Neural cell (in vitro differentiated cells): ENCODE measurements around the gene PTPRN2. TPM values are rescaled to one million over a fixed set of nuclear protein-coding genes. Genes with fewer than 3 reads are reported as not detected.

Source experiments
- H2AFZ ChIP-seq: fragments of 200-600, 300-800 bp; sonication (generic), shearing (Covaris generic); 2 replicates; pipeline ENCODE4 v1.6.0; 2014; ENCODE audit warnings: low read depth, mild to moderate bottlenecking, antibody characterized with exemption, low read length, moderate library complexity
- H3F3A ChIP-seq: fragments of 200-600 bp; shearing (Covaris generic); 2 replicates; pipeline ENCODE4 v1.6.1; 2016; ENCODE audit warnings: mild to moderate bottlenecking, moderate library complexity, mixed read lengths, antibody characterized with exemption, low read length; ENCODE audit not compliant: insufficient read depth, poor library complexity, severe bottlenecking
- H3K27ac ChIP-seq: fragments of 200-600, 300-800 bp; sonication (generic), shearing (Covaris generic); 2 replicates; pipeline ENCODE4 v1.5.1; 2014; ENCODE audit warnings: mild to moderate bottlenecking, low read length, moderate library complexity
- H3K27me3 ChIP-seq: fragments of 300-800, 200-600 bp; sonication (generic), shearing (Covaris generic); 2 replicates; pipeline ENCODE4 v1.6.0; 2014; ENCODE audit warnings: mild to moderate bottlenecking, low read depth, low read length, moderate library complexity; ENCODE audit not compliant: insufficient read depth
- H3K36me3 ChIP-seq: fragments of 300-800, 200-600 bp; sonication (generic), shearing (Covaris generic); 2 replicates; pipeline ENCODE4 v1.5.1; 2014; ENCODE audit warnings: mild to moderate bottlenecking, antibody characterized with exemption, low read length, moderate library complexity; ENCODE audit not compliant: insufficient read depth
- H3K4me2 ChIP-seq: fragments of 300-800, 200-600 bp; sonication (generic), shearing (Covaris generic); 2 replicates; pipeline ENCODE4 v1.6.0; 2014; ENCODE audit warnings: mild to moderate bottlenecking, low read length
- H3K4me3 ChIP-seq: fragments of 300-800, 200-600 bp; sonication (generic), shearing (Covaris generic); 2 replicates; pipeline ENCODE4 v1.5.1; 2014; ENCODE audit warnings: mild to moderate bottlenecking, low read length, moderate library complexity
- H3K79me2 ChIP-seq: fragments of 200-600 bp; shearing (Covaris generic); replicated peaks from 2 replicates; pipeline ENCODE4 v1.6.0; 2014; ENCODE audit warnings: mild to moderate bottlenecking, low read length, moderate library complexity; ENCODE audit not compliant: insufficient read depth
- H3K9ac ChIP-seq: fragments of 300-800, 200-600 bp; sonication (generic), shearing (Covaris generic); 2 replicates; pipeline ENCODE4 v1.6.1; 2016; ENCODE audit warnings: mild to moderate bottlenecking, low read length, mixed read lengths
- H3K9me2 ChIP-seq: fragments of 200-600 bp; shearing (Covaris generic); 2 replicates; pipeline ENCODE4 v1.6.1; 2016; ENCODE audit warnings: mild to moderate bottlenecking, low read length, mixed read lengths; ENCODE audit not compliant: insufficient read depth
- H3K9me3 ChIP-seq: fragments of 200-600, 300-800 bp; sonication (generic), shearing (Covaris generic); 2 replicates; pipeline ENCODE4 v1.6.1; 2016; ENCODE audit warnings: mild to moderate bottlenecking, mixed run types, low read length, moderate library complexity, mixed read lengths
- H4K20me1 ChIP-seq: fragments of 200-600 bp; shearing (Covaris generic); 2 replicates; pipeline ENCODE4 v1.6.1; 2016; ENCODE audit warnings: mild to moderate bottlenecking, mixed run types; ENCODE audit not compliant: insufficient read depth
- CTCF ChIP-seq: fragments of 450-650 bp; IDR thresholded peaks from 2 replicates; pipeline ENCODE4 v1.5.1; 2014; ENCODE audit warnings: antibody characterized with exemption, mild to moderate bottlenecking, moderate library complexity; ENCODE audit not compliant: poor library complexity, severe bottlenecking
- EP300 ChIP-seq: fragments of 450-650 bp; conservative IDR thresholded peaks from 2 replicates; pipeline ENCODE4 v1.6.1; 2014; ENCODE audit warnings: antibody characterized with exemption, mild to moderate bottlenecking, moderate library complexity; ENCODE audit not compliant: poor library complexity, severe bottlenecking
- EZH2 ChIP-seq: fragments of 200-600, 300-800 bp; shearing (Covaris generic), sonication (generic); IDR thresholded peaks from 2 replicates; pipeline ENCODE4 v1.6.1; 2014; ENCODE audit warnings: antibody characterized with exemption, low read length, borderline replicate concordance, mild to moderate bottlenecking; ENCODE audit not compliant: insufficient read depth, poor library complexity, severe bottlenecking
- MXI1 ChIP-seq: fragments of 450-650 bp; conservative IDR thresholded peaks from 2 replicates; pipeline ENCODE4 v1.6.1; 2014; ENCODE audit warnings: antibody characterized with exemption, mild to moderate bottlenecking; ENCODE audit not compliant: poor library complexity, severe bottlenecking
- POLR2AphosphoS5 ChIP-seq: IDR thresholded peaks from 2 replicates; pipeline ENCODE4 v1.6.1; 2012
- RAD21 ChIP-seq: fragments of 450-650 bp; conservative IDR thresholded peaks from 2 replicates; pipeline ENCODE4 v1.6.1; 2014; ENCODE audit warnings: antibody characterized with exemption, mild to moderate bottlenecking, moderate library complexity
- REST ChIP-seq: IDR thresholded peaks from 2 replicates; pipeline ENCODE4 v1.6.1; 2012; ENCODE audit warnings: borderline replicate concordance
- SMC3 ChIP-seq: fragments of 450-650 bp; conservative IDR thresholded peaks from 2 replicates; pipeline ENCODE4 v1.6.1; 2014; ENCODE audit warnings: antibody characterized with exemption, mild to moderate bottlenecking, moderate library complexity; ENCODE audit not compliant: poor library complexity
- TAF1 ChIP-seq: IDR thresholded peaks from 2 replicates; pipeline ENCODE4 v1.6.1; 2012; ENCODE audit warnings: low read depth
- polyA plus RNA-seq: library from polyadenylated mRNA; depleted of rRNA; stranded (reverse); fragments of >200 nt; gene quantifications from 2 replicates; pipeline ENCODE4 v1.2.3, GENCODE V29; 2014

The PTPRN2 gene
- polyA plus RNA-seq, 1 donor from 2014 or later = 31.0 TPM

- no peak overlapping the region for H2AFZ ChIP-seq
- no peak overlapping the region for H3K4me2 ChIP-seq
- no peaks in the 10 kb centered on the region for H3K79me2 ChIP-seq
- H4K20me1 ChIP-seq = no peaks in the 10 kb centered on the region
- no peaks in the 10 kb centered on the region for H3F3A ChIP-seq
- H3K9ac ChIP-seq = no peak overlapping the region
- H3K9me2 ChIP-seq = no peaks in the 10 kb centered on the region
- no peak overlapping the region for H3K27ac ChIP-seq
- peaks cover 5% of the 10 kb centered on the region for H3K9me3 ChIP-seq
- H3K36me3 ChIP-seq = no peaks in the 10 kb centered on the region
- TF ChIP-seq EZH2 = no peak
- TF ChIP-seq RAD21 = no peak
- TF ChIP-seq CTCF = no peak
- TF ChIP-seq TAF1 = no peak
- no peak for TF ChIP-seq MXI1
- no peak for TF ChIP-seq REST
- no peak for TF ChIP-seq POLR2AphosphoS5
- no peak for TF ChIP-seq EP300
- TF ChIP-seq SMC3 = no peak
- no peaks in the 10 kb centered on the region for H3K27me3 ChIP-seq
- H3K4me3 ChIP-seq = no peak overlapping the region
These were observed 780.1 kb downstream of the PTPRN2 start for GRCh38 chr7:157807510-157807909.

DNA sequence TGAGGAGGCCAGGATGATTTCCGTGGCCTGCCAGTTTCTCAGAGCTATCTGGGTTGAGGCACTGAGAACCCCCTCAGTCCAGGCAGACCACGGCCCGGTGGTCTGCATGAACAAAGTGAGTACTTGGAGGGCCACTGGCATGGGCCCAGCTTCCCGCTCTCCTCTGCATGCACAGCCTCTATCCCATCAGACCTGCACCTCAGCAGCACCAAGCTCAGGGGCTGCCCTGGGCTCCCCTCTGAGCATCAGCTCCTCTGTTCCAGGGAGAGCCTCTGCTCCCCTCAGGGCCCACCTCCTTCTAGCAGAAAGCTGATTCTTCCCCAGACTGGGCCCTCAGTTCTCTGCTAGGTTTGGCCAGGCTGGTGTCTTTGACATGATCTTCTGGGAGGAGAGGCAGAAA, 780.9 kb downstream of the PTPRN2 start:
- no peak overlapping the region for H3K27ac ChIP-seq
- H4K20me1 ChIP-seq = no peaks in the 10 kb centered on the region
- no peak overlapping the region for H3K4me3 ChIP-seq
- no peak overlapping the region for H3K9ac ChIP-seq
- H3K9me2 ChIP-seq = no peaks in the 10 kb centered on the region
- H2AFZ ChIP-seq = no peak overlapping the region
- TF ChIP-seq SMC3 = no peak
- no peak for TF ChIP-seq RAD21
- no peak for TF ChIP-seq POLR2AphosphoS5
- TF ChIP-seq EP300 = no peak
- no peak for TF ChIP-seq CTCF
- no peak for TF ChIP-seq REST
- H3K9me3 ChIP-seq = peaks cover 5% of the 10 kb centered on the region
- no peaks in the 10 kb centered on the region for H3K36me3 ChIP-seq
- no peaks in the 10 kb centered on the region for H3F3A ChIP-seq
- H3K4me2 ChIP-seq = no peak overlapping the region
- H3K27me3 ChIP-seq = no peaks in the 10 kb centered on the region
- no peaks in the 10 kb centered on the region for H3K79me2 ChIP-seq
